Naive B cell (primary cell): ENCODE measurements around the gene RHOBTB3. TPM values are rescaled to one million over a fixed set of nuclear protein-coding genes. Genes with fewer than 3 reads are reported as not detected.
"Not testable (repeated sequence)": the region's sequence is repeated elsewhere in the genome, so short reads cannot be mapped to it uniquely, and the experiment has no call there.

ENCODE experiments used
- ATAC-seq, 2 donors: fragments of 150-1000 bp; cut with Tn5 transposase; 2 replicates each; pipeline ENCODE4 v1.10.0; 2021; ENCODE audit warnings: low read depth in 2 of 2, mild to moderate bottlenecking in 2 of 2, moderate library complexity in 2 of 2
- DNase-seq: peaks from one replicate; pipeline ENCODE4 v3.0.0; 2022
- H3K27ac Mint-ChIP-seq, 6 donors: one replicate each; pipeline ENCODE4 v1.8.0; 2020 to 2022; ENCODE audit warnings: mild to moderate bottlenecking in 6 of 6, mixed read lengths in 6 of 6, moderate library complexity in 5 of 6, inconsistent platforms in 2 of 6
- H3K27me3 Mint-ChIP-seq, 3 donors: one replicate each; pipeline ENCODE4 v1.8.0; 2021 to 2022; ENCODE audit warnings: mixed read lengths in 3 of 3, mild to moderate bottlenecking in 1 of 3
- H3K36me3 Mint-ChIP-seq, 2 donors: one replicate each; pipeline ENCODE4 v1.8.0; 2020 to 2022; ENCODE audit warnings: mixed read lengths in 2 of 2, inconsistent platforms in 1 of 2, mild to moderate bottlenecking in 1 of 2
- H3K4me1 Mint-ChIP-seq, 3 donors: one replicate each; pipeline ENCODE4 v1.8.0; 2020 to 2022; ENCODE audit warnings: mixed read lengths in 3 of 3, inconsistent platforms in 1 of 3, mild to moderate bottlenecking in 1 of 3, moderate library complexity in 1 of 3
- H3K4me3 Mint-ChIP-seq, 8 donors: one replicate each; pipeline ENCODE4 v1.8.0; 2020 to 2022; ENCODE audit warnings: mild to moderate bottlenecking in 8 of 8, mixed read lengths in 8 of 8, moderate library complexity in 8 of 8, inconsistent platforms in 2 of 8
- H3K9me3 Mint-ChIP-seq, 7 donors: one replicate each; pipeline ENCODE4 v1.8.0; 2020 to 2022; ENCODE audit warnings: mixed read lengths in 7 of 7, mild to moderate bottlenecking in 5 of 7, inconsistent platforms in 2 of 7, moderate library complexity in 1 of 7
- polyA plus RNA-seq, 6 donors: library from polyadenylated mRNA; unstranded; fragments of 300-500 nt; fragmentation: Illumina TruSeq; gene quantifications; one replicate each; pipeline ENCODE4 v1.2.3, GENCODE V29; 2021; ENCODE audit warnings: low read depth in 6 of 6

RHOBTB3 gene, protein sequence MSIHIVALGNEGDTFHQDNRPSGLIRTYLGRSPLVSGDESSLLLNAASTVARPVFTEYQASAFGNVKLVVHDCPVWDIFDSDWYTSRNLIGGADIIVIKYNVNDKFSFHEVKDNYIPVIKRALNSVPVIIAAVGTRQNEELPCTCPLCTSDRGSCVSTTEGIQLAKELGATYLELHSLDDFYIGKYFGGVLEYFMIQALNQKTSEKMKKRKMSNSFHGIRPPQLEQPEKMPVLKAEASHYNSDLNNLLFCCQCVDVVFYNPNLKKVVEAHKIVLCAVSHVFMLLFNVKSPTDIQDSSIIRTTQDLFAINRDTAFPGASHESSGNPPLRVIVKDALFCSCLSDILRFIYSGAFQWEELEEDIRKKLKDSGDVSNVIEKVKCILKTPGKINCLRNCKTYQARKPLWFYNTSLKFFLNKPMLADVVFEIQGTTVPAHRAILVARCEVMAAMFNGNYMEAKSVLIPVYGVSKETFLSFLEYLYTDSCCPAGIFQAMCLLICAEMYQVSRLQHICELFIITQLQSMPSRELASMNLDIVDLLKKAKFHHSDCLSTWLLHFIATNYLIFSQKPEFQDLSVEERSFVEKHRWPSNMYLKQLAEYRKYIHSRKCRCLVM
- polyA plus RNA-seq, result 1 to 10 TPM in 3 of 6 donors, not detected in 3; 1.5 to 2.1 (median 1.7) TPM

DNA sequence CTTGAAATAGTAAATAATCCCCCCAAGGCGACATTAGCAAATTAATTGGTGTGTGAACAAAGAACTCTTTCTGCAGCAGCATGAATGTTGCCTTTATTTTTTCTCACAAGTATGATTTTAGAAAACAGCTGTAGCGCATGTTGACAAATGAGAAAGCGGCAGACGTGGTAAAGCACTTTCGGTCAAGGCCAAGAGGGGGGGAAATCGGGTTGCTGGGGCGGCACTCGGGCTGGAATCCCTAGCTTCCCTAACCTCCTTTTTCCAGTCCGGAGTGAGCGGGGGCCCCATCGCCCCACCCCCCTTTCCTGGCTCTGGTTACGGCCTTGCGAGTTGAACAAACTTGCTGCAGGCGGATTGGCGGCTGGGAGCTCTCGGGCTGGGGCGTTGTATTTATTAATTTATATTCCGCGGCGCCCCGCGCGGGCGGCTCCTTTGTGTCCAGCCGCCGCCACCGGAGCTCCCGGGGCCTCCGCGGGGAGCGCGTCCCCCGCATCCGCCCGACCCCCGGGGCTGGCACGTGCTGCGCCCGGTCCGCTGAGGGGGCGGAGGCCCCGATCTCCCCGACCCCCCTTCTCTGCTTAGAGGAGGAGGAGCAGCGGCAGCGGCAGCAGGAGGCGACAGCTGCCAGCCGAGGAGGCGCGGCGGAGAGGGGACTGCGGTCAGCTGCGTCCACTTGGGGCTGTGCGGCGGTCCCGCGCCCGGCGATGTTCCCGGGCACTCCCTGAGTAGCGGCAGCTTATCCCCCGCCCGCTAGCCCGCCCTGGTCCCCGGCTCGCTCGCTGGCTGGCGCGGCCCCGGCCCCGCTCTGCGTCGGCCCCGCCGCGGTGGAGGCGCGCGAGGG, at the start of gene RHOBTB3:
RHOBTB3 (plus strand) TSS at position 607 of the 841 bp plus-strand sequence. CDS start 347 bp downstream, outside the sequence.
- Mint-ChIP-seq H3K27me3 (peaks cover 13 to 31% (median 27%) of the 10 kb centered on the region in 3 donors), H3K4me3 (peak within 1 kb of the TSS; percentile 86 to 94 (median 90)), H3K4me1 (peaks cover 15 to 16% (median 16%) of the 10 kb centered on the region in 3 donors), H3K36me3 (no peaks in the 10 kb centered on the region), H3K9me3 (no peaks in the 10 kb centered on the region), H3K27ac (peak within 1 kb of the TSS in 5 of 6 donors; percentile 9 to 83 (median 50))
- ATAC-seq (peak; percentile 71 to 75), DNase-seq (peak; percentile 43)

DNA sequence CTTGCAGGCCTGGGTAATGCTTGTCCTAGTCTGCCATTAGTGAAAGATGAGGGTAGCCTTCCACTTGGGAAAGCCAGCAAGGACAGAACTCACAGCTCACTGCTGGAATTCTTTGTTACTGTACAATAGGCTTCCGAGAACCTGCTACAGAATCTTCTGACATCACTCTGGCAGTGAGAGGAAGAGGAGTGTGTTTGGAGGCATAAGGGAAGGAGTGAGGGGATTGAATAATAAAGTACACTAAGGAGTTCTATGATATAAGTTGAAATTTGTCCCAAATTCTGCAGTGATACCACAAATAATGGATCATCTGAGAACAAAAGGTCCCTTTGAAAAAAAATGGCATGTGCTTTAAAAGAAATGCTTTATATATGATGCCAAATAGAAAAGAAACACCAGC, 48.2 kb upstream of the RHOBTB3 start, which contains the start of gene SPATA9:
SPATA9 (minus strand) TSS at position 101 of the 400 bp plus-strand sequence. CDS start 137 bp downstream, outside the sequence.
- Mint-ChIP-seq H3K4me1 (no peaks in the 10 kb centered on the region), H3K4me3 (no peak within 1 kb of the TSS), H3K9me3 (no peaks in the 10 kb centered on the region), H3K36me3 (no peaks in the 10 kb centered on the region), H3K27me3 (peaks cover 7 to 14% (median 10%) of the 10 kb centered on the region in 3 donors), H3K27ac (peak within 1 kb of the TSS in 1 of 6 donors; percentile 47)
- no peak for ATAC-seq
- no peak for DNase-seq

DNA sequence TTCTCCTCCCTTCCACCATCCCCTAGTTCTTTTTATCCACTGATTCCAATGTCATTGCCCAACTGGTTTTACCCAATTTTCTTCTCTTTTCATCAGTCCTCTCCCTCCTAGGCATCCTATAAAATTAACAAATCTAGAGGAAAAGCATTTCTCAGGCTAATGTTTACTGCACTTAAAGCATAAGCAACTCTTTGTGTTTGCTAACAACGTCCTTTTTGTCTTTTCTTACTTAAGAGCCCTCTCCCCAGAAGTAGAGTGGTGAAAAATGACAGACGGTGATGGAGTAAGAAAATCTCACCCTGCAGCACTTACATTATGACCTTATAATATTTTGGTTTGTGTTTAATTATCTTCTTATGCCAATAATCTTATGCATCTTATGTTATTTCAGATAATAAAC, 46.8 kb upstream of the RHOBTB3 start:
- DNase-seq (no peak), ATAC-seq (no peak)
- no peaks in the 10 kb centered on the region for H3K36me3 Mint-ChIP-seq
- H3K4me3 Mint-ChIP-seq, result no peak overlapping the region
- no peaks in the 10 kb centered on the region for H3K4me1 Mint-ChIP-seq
- no peaks in the 10 kb centered on the region for H3K9me3 Mint-ChIP-seq
- peaks cover 7 to 14% (median 10%) of the 10 kb centered on the region in 3 donors for H3K27me3 Mint-ChIP-seq
- H3K27ac Mint-ChIP-seq, result no peak overlapping the region

DNA sequence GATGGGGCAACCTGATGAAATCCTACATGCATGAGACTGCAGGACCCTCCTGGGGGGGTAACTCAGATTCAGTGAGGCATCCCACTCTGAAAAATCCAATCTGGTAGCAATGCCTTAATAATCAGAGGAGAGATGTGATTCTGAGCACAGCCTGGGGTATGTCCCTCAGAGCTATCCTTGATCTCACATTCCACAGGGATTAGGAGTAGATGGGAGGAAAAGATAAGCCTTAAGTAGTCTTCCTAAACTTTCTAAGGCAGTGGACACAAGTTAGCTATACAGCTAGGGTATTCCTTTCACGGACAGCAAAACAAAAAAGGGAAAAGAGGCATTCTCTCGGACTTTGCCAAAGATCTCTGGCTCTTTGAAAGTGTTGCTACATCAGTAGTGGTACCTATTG, 44.5 kb upstream of the RHOBTB3 start:
- Mint-ChIP-seq H3K9me3 (peaks cover 0 to 4% (median 0%) of the 10 kb centered on the region in 7 donors), H3K4me3 (no peak overlapping the region), H3K4me1 (no peaks in the 10 kb centered on the region), H3K36me3 (no peaks in the 10 kb centered on the region), H3K27ac (no peak overlapping the region), H3K27me3 (peaks cover 7 to 10% (median 10%) of the 10 kb centered on the region in 3 donors)
- ATAC-seq, result no peak
- no peak for DNase-seq

DNA sequence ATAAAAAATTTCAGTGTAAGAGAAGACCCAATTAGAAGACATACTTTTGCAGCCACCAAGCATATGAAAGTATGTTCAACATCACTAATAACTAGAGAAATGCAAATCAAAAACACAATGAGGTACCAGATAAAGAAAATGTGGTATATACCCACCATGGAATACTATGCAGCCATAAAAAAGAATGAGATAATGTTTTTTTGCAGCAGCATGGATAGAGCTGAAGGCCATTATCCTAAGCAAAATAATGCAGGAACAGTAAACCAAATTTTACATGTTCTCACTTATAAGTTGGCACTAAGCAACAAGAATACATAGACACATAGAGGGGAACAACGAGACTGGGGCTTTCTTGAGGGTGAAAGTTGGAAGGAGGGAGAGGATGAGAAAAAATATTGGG, 41.5 kb upstream of the RHOBTB3 start:
- peaks cover 0 to 4% (median 0%) of the 10 kb centered on the region in 7 donors for H3K9me3 Mint-ChIP-seq
- no peak overlapping the region for H3K27ac Mint-ChIP-seq
- H3K4me1 Mint-ChIP-seq, result no peaks in the 10 kb centered on the region
- DNase-seq, result no peak
- no peak overlapping the region for H3K4me3 Mint-ChIP-seq
- ATAC-seq, result no peak
- peaks cover 0 to 4% (median 0%) of the 10 kb centered on the region in 3 donors for H3K27me3 Mint-ChIP-seq
- H3K36me3 Mint-ChIP-seq, result no peaks in the 10 kb centered on the region

GRCh38 chr5:95690333-95690732, 40.8 kb upstream of the RHOBTB3 start:
- Mint-ChIP-seq H3K4me3 (no peak overlapping the region), H3K27ac (no peak overlapping the region), H3K36me3 (no peaks in the 10 kb centered on the region), H3K27me3 (peaks cover 0 to 4% (median 0%) of the 10 kb centered on the region in 3 donors), H3K4me1 (no peaks in the 10 kb centered on the region), H3K9me3 (peaks cover 0 to 4% (median 0%) of the 10 kb centered on the region in 7 donors)
- no peak for ATAC-seq
- DNase-seq, result no peak

- Mint-ChIP-seq H3K4me3 (no peak overlapping the region), H3K27me3 (peaks cover 0 to 15% (median 0%) of the 10 kb centered on the region in 3 donors), H3K9me3 (no peaks in the 10 kb centered on the region), H3K36me3 (no peaks in the 10 kb centered on the region), H3K4me1 (no peaks in the 10 kb centered on the region), H3K27ac (no peak overlapping the region)
- DNase-seq, result no peak
- ATAC-seq, result no peak
These were observed 33.1 kb upstream of the RHOBTB3 start for GRCh38 chr5:95697781-95698681.

- Mint-ChIP-seq H3K27me3 (peaks cover 0 to 15% (median 0%) of the 10 kb centered on the region in 3 donors), H3K4me3 (no peak overlapping the region), H3K4me1 (no peaks in the 10 kb centered on the region), H3K27ac (peak overlapping the region in 1 of 6 donors; percentile 1), H3K9me3 (no peaks in the 10 kb centered on the region), H3K36me3 (no peaks in the 10 kb centered on the region)
- DNase-seq, result no peak
- no peak for ATAC-seq
These were observed 31.8 kb upstream of the RHOBTB3 start for GRCh38 chr5:95699337-95699736.

DNA sequence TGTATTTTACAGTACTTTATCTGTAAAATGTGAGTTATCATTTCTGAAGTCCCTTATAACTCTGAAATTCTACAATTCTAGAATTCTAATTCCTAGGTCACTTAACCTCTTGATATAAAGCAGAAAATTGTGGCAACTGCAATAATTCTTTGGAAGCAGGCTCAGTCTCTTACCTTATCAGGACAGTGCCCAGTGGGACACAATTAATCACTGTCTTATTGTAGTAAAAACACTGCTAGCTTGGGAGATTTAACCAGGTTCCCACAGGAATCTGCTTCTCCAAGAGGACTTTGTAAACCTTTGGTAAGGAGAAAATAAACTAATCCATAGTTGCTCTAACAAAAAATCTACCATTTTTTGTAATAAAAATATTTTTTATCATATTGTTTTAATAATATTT, 30.1 kb upstream of the RHOBTB3 start:
- Mint-ChIP-seq H3K4me1 (no peaks in the 10 kb centered on the region), H3K4me3 (no peak overlapping the region), H3K27ac (no peak overlapping the region), H3K36me3 (no peaks in the 10 kb centered on the region), H3K27me3 (peaks cover 0 to 15% (median 0%) of the 10 kb centered on the region in 3 donors), H3K9me3 (no peaks in the 10 kb centered on the region)
- no peak for ATAC-seq
- DNase-seq, result no peak

- no peaks in the 10 kb centered on the region for H3K27me3 Mint-ChIP-seq
- H3K4me1 Mint-ChIP-seq, result no peaks in the 10 kb centered on the region
- H3K9me3 Mint-ChIP-seq, result no peaks in the 10 kb centered on the region
- DNase-seq (no peak), ATAC-seq (no peak)
- no peaks in the 10 kb centered on the region for H3K36me3 Mint-ChIP-seq
- peak overlapping the region in 1 of 6 donors; percentile 52 for H3K27ac Mint-ChIP-seq
- H3K4me3 Mint-ChIP-seq, result no peak overlapping the region
These were observed 27.0 kb upstream of the RHOBTB3 start for GRCh38 chr5:95704150-95704549.

DNA sequence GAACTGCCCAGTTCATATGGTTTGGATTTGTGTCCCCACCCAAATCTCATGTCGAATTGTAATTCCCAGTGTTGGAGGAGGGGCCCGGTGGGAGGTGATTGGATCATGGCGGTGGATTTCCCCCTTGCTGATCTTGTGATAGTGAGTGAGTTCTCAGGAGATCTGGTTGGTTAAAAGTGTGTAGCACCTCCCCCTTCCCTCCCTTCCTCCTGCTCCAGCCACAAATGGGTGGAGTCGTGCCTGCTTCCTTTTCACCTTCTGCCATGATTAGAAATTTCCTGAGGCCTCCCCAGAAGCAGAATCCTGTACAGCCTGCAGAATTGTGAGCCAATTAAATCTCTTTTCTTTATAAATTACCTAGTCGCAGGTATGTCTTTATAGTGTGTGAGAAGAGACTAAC, 24.9 kb upstream of the RHOBTB3 start:
- not testable (repeated sequence) for ATAC-seq, H3K4me3 Mint-ChIP-seq, H3K4me1 Mint-ChIP-seq, DNase-seq, H3K36me3 Mint-ChIP-seq, H3K27ac Mint-ChIP-seq, H3K27me3 Mint-ChIP-seq, H3K9me3 Mint-ChIP-seq

DNA sequence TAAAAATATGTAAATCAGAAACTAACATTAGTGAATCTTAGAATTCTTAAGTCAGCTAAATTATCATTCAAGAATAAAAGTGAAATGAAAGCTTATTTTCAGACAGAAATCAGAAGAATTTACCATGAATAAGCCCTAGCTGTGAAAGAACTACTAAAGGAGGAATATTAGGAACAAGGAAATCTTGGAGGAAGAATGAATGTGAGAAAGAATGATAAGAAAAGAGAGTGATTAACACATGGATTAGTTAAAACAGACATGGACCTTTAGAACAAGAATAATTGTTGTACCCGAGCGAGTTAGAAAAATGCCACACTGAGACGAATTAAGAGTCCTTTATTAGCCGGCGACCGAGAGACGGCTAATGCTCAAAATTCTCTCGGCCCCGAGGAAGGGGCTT, 24.1 kb upstream of the RHOBTB3 start:
- H3K4me3 Mint-ChIP-seq, result peak overlapping the region in 1 of 8 donors; percentile 13
- no peaks in the 10 kb centered on the region for H3K9me3 Mint-ChIP-seq
- H3K36me3 Mint-ChIP-seq, result no peaks in the 10 kb centered on the region
- H3K4me1 Mint-ChIP-seq, result no peaks in the 10 kb centered on the region
- no peaks in the 10 kb centered on the region for H3K27me3 Mint-ChIP-seq
- no peak for DNase-seq
- H3K27ac Mint-ChIP-seq, result no peak overlapping the region
- no peak for ATAC-seq
